Measurements from ENCODE around the gene INTS1.

Gene INTS1

GRCh38 chr7:1503816-1504775, at the start of gene INTS1:
Gene INTS1, minus strand, starts transcription at chr7:1504389. Its CDS starts 429 bp downstream, at chr7:1503960.
- peak; percentile 86 for DNase-seq

GRCh38 chr7:1553512-1554210, 49.5 kb upstream of the INTS1 start:
- no peak for DNase-seq

- DNase-seq: no peak
Measured at GRCh38 chr7:1552200-1552599, 48.0 kb upstream of the INTS1 start.

- DNase-seq: no peak
Measured at GRCh38 chr7:1550846-1551155, 46.6 kb upstream of the INTS1 start.

GRCh38 chr7:1550005-1550845, 46.0 kb upstream of the INTS1 start:
- no peak for DNase-seq

GRCh38 chr7:1549357-1550004, 45.3 kb upstream of the INTS1 start:
- no peak for DNase-seq

GRCh38 chr7:1548944-1549343, 44.8 kb upstream of the INTS1 start:
- no peak for DNase-seq

- DNase-seq: no peak
Measured at GRCh38 chr7:1548438-1548831, 44.2 kb upstream of the INTS1 start.

- no peak for DNase-seq
Measured at GRCh38 chr7:1547777-1548437, 43.7 kb upstream of the INTS1 start.

GRCh38 chr7:1546909-1547776, 43.0 kb upstream of the INTS1 start:
- DNase-seq: no peak

- no peak for DNase-seq
Measured at GRCh38 chr7:1546274-1546908, 42.2 kb upstream of the INTS1 start.

- no peak for DNase-seq
Measured at GRCh38 chr7:1545417-1546246, 41.4 kb upstream of the INTS1 start.

GRCh38 chr7:1544896-1545416, 40.8 kb upstream of the INTS1 start:
- DNase-seq: no peak

- DNase-seq: no peak
Measured at GRCh38 chr7:1544178-1544895, 40.1 kb upstream of the INTS1 start.

- DNase-seq: no peak
Measured at GRCh38 chr7:1543826-1544177, 39.6 kb upstream of the INTS1 start.

- DNase-seq: no peak
Measured at GRCh38 chr7:1542841-1543747, 38.9 kb upstream of the INTS1 start.

GRCh38 chr7:1542329-1542728, 38.1 kb upstream of the INTS1 start:
- no peak for DNase-seq

Data from AML-193 (cell line).